KMS-11 (cell line): ENCODE data around the gene SLC6A6.

ENCODE experiments used
- H2AFZ ChIP-seq: fragments of 200-600 bp; sonication (generic); 2 replicates; pipeline ENCODE4 v1.6.1; 2016; ENCODE audit warnings: antibody characterized with exemption, mixed run types, low read depth
- H3K27ac ChIP-seq: fragments of 200-600 bp; sonication (generic); 2 replicates; pipeline ENCODE4 v1.6.1; 2016; ENCODE audit warnings: mild to moderate bottlenecking, mixed run types
- H3K27me3 ChIP-seq: fragments of 200-600 bp; sonication (generic); 2 replicates; pipeline ENCODE4 v1.6.1; 2017; ENCODE audit warnings: mild to moderate bottlenecking, low read depth, mixed run types, moderate library complexity; ENCODE audit not compliant: insufficient read depth
- H3K36me3 ChIP-seq: fragments of 200-600 bp; sonication (generic); 2 replicates; pipeline ENCODE4 v1.6.1; 2017; ENCODE audit warnings: mild to moderate bottlenecking, mixed run types; ENCODE audit not compliant: insufficient read depth
- H3K4me1 ChIP-seq: fragments of 200-600 bp; sonication (generic); 2 replicates; pipeline ENCODE4 v1.6.1; 2016; ENCODE audit warnings: mild to moderate bottlenecking, low read depth, mixed run types; ENCODE audit not compliant: poor library complexity, severe bottlenecking
- H3K4me2 ChIP-seq: fragments of 200-600 bp; sonication (generic); 2 replicates; pipeline ENCODE4 v1.7.0; 2016; ENCODE audit warnings: mild to moderate bottlenecking, mixed run types
- H3K4me3 ChIP-seq: fragments of 200-600 bp; sonication (generic); IDR thresholded peaks from 2 replicates; pipeline ENCODE4 v1.6.1; 2017; ENCODE audit warnings: low read depth, low read length, mixed read lengths; ENCODE audit not compliant: insufficient read depth
- H3K79me2 ChIP-seq: fragments of 200-600 bp; sonication (generic); 2 replicates; pipeline ENCODE4 v1.6.1; 2016; ENCODE audit warnings: low read depth, mixed run types; ENCODE audit not compliant: insufficient read depth
- H3K9ac ChIP-seq: fragments of 200-600 bp; sonication (generic); 2 replicates; pipeline ENCODE4 v1.6.1; 2016; ENCODE audit warnings: mild to moderate bottlenecking, mixed run types
- H4K20me1 ChIP-seq: fragments of 200-600 bp; sonication (generic); 2 replicates; pipeline ENCODE4 v1.6.1; 2016; ENCODE audit warnings: mild to moderate bottlenecking, mixed run types; ENCODE audit not compliant: insufficient read depth
- CTCF ChIP-seq: fragments of 200-600 bp; sonication (generic); conservative IDR thresholded peaks from 2 replicates; pipeline ENCODE4 v1.6.1; 2017; ENCODE audit warnings: low read depth, mild to moderate bottlenecking, antibody characterized with exemption, low read length, moderate library complexity, mixed read lengths

Gene SLC6A6

GRCh38 chr3:14473411-14473891 is 71.0 kb downstream of the SLC6A6 start:
- TF ChIP-seq CTCF = no peak
- no peak overlapping the region for H3K9ac ChIP-seq
- H4K20me1 ChIP-seq = no peaks in the 10 kb centered on the region
- no peaks in the 10 kb centered on the region for H3K79me2 ChIP-seq
- no peaks in the 10 kb centered on the region for H3K27me3 ChIP-seq
- H3K4me3 ChIP-seq = no peak overlapping the region
- H2AFZ ChIP-seq = no peak overlapping the region
- no peak overlapping the region for H3K4me2 ChIP-seq
- H3K36me3 ChIP-seq = no peaks in the 10 kb centered on the region
- H3K4me1 ChIP-seq = no peaks in the 10 kb centered on the region
- H3K27ac ChIP-seq = no peak overlapping the region

GRCh38 chr3:14474363-14475081 is 72.1 kb downstream of the SLC6A6 start:
- no peak overlapping the region for H2AFZ ChIP-seq
- no peaks in the 10 kb centered on the region for H4K20me1 ChIP-seq
- no peak overlapping the region for H3K9ac ChIP-seq
- no peak overlapping the region for H3K27ac ChIP-seq
- no peak overlapping the region for H3K4me2 ChIP-seq
- no peak overlapping the region for H3K4me3 ChIP-seq
- no peak for TF ChIP-seq CTCF
- no peaks in the 10 kb centered on the region for H3K36me3 ChIP-seq
- H3K4me1 ChIP-seq = no peaks in the 10 kb centered on the region
- H3K79me2 ChIP-seq = no peaks in the 10 kb centered on the region
- H3K27me3 ChIP-seq = no peaks in the 10 kb centered on the region

- Histone ChIP-seq H3K79me2 (no peaks in the 10 kb centered on the region), H2AFZ (no peak overlapping the region), H3K36me3 (no peaks in the 10 kb centered on the region), H3K4me3 (no peak overlapping the region), H4K20me1 (no peaks in the 10 kb centered on the region), H3K4me2 (no peak overlapping the region), H3K27ac (no peak overlapping the region), H3K27me3 (no peaks in the 10 kb centered on the region), H3K4me1 (no peaks in the 10 kb centered on the region), H3K9ac (no peak overlapping the region)
- no peak for TF ChIP-seq CTCF
Measured at GRCh38 chr3:14475621-14476020, 73.2 kb downstream of the SLC6A6 start.

- H3K4me2 ChIP-seq = no peak overlapping the region
- H3K27me3 ChIP-seq = no peaks in the 10 kb centered on the region
- no peaks in the 10 kb centered on the region for H3K4me1 ChIP-seq
- H3K27ac ChIP-seq = no peak overlapping the region
- no peak overlapping the region for H3K9ac ChIP-seq
- no peak overlapping the region for H2AFZ ChIP-seq
- no peaks in the 10 kb centered on the region for H3K36me3 ChIP-seq
- no peak overlapping the region for H3K4me3 ChIP-seq
- no peak for TF ChIP-seq CTCF
- no peaks in the 10 kb centered on the region for H3K79me2 ChIP-seq
- H4K20me1 ChIP-seq = no peaks in the 10 kb centered on the region
Measured at GRCh38 chr3:14476583-14477265, 74.3 kb downstream of the SLC6A6 start.
